IPS-18c (cell line): ENCODE results near the gene NSUN2.
"Not testable (repeated sequence)": the region's sequence is repeated elsewhere in the genome, so short reads cannot be mapped to it uniquely, and the experiment has no call there.

Experiments used
- H3K4me3 ChIP-seq: 2 replicates; pipeline ENCODE4 v1.7.0; 2013; ENCODE audit warnings: low read depth, mild to moderate bottlenecking, low read length, moderate library complexity; ENCODE audit not compliant: insufficient read depth
- H3K9me3 ChIP-seq: one replicate; pipeline ENCODE4 v1.6.1; 2013; ENCODE audit warnings: mild to moderate bottlenecking, low read length, moderate library complexity; ENCODE audit not compliant: control insufficient read depth, insufficient read depth

NSUN2 gene

GRCh38 chr5:6579535-6579934 lies 53.3 kb downstream of the NSUN2 start:
- Histone ChIP-seq H3K4me3 (no peak overlapping the region), H3K9me3 (peaks cover 4% of the 10 kb centered on the region)

DNA sequence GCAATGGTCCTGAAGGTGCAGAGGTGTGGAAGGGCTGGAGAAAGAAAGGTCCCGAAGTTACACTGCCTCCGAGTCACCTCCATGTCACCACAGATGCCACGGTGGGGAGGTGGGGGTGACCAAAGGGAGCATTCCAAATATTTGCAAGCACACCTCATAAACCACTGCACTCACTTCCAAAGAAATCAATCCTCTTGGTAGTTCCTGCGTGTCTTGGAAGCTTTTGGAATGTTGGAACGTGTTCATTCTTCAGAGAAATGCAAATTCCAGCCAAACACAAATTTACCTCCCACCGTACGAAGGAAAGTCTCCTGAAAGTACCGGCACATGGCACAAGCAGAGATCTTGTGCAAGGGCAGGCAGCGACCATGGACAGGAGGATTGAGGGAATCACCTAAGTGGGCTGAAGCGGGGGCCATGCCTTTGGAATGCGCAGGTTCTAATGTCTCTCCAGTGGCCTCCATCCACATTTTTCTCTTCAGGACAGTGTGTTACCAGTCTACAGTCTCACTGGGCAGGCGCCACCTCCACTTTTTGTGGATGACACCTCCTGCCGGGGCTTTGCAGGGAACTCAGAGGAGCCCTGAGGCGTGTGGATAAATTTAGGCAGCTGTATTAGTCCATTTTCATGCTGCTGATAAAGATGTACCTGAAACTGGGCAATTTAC lies 54.0 kb downstream of the NSUN2 start:
- H3K4me3 ChIP-seq = no peak overlapping the region
- peaks cover 4% of the 10 kb centered on the region for H3K9me3 ChIP-seq

DNA sequence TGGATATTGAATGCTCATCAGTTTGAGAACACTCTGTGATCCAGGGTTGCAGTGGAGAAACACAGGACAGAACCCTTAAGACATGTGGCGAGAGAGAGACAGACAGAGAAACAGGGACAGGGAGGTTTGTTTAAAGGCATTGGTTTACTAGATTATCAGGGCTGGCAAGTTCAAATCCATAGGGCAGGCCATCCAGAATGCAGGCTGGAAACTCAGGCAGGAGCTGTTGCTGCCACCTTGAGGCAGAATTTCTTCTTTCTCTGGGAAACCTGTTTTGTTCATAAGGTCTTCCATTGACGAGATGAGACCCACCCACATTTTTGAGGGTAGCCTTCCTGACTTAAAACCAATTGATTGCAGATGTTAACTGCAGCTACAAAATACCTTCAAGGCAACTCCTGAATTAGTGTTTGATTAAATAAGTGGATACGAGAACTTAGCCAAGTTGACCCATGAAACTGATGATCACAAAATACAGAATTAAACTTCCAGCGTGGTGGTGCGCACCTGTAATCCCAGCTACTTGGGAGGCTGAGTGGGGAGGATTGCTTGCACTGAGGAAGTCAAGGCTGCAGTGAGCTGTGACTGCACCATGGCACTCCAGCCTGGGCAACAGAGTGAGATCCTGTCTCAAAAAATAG lies 55.9 kb downstream of the NSUN2 start:
- no peak overlapping the region for H3K4me3 ChIP-seq
- peaks cover 4% of the 10 kb centered on the region for H3K9me3 ChIP-seq

DNA sequence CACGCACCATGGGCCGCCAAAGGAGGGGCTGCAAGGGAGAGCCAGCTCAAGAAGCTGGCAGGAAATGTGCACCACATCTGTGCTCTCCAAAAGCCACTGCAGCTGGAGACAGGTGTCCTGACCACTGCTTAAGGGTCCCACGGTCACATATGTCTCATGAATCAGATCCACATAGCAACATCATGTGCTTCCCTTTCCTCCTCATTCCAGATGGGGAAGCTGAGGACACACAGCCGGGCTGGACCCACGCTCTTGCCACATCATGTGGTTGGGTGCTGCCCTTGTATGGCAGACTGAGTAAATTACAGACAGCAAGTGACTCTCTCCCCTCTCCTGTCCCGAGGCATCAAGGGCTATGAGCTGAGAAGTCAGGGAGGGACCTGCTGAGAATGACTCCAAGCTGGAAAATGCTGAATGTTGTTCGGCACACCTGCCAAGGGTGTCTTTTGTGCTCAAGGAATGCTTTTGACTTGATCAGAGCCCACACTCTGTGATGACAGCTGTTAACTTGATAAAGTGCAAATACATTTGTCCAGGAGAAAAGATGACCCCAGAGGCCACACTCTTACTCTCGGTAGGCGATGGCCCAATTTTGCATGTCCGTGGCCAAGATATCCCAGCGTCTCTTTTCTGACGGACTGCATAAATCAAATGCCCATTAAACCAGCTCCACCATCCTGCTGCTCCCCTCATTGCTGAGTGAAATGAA lies 58.2 kb downstream of the NSUN2 start:
- H3K9me3 ChIP-seq = peaks cover 4% of the 10 kb centered on the region
- no peak overlapping the region for H3K4me3 ChIP-seq

- peaks cover 4% of the 10 kb centered on the region for H3K9me3 ChIP-seq
- H3K4me3 ChIP-seq = no peak overlapping the region
These were observed 58.7 kb downstream of the NSUN2 start for GRCh38 chr5:6574111-6574510.

DNA sequence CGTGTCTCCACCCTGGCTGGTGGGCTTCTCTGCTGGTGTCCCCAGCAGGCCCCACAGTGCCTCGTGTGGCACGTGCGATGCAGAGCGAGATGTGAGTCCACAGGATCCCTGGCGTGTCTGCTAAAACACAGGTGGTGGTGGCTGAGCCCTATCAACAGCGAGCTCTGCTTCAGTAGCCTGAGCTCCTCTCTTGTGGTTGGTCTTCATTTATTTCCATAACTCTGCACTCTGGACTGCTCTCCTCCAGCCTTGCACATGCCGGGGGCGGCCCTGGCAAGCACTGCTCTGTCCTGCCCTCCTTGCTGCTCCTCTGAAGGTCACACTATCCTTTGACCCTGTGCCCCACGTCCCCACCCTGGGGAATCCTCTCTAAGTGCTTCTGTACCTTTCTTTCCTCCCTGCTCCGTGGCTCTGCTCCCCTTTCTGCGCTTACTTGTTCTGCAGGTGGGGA lies 59.2 kb downstream of the NSUN2 start:
- H3K9me3 ChIP-seq = peaks cover 4% of the 10 kb centered on the region

DNA sequence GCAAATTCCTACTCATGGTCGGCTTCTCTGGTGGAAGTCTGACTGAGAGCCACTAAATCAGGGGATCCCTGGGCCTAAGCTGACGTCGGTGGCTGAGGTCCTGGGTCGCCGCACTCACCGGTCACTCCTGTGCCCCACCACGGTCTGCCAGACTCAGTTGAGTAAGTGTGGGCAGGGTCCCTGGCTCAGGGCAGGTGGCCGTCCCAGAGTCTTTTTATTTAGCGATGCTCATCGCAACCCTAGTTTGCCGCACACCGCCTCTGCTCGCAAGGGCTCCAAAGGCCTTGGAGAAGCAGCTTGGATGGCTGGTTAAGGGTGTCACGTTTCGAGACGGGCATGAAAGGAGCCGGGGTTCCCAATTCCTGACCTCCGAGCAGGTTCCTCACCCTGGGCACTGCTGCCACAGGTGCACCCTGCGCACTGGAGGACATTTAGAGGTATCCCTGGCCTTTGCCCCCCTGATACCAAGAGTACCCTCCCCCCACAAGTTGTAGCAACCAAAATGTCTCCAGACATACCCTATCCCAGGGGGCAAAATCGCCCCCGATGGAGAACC lies 59.9 kb downstream of the NSUN2 start:
- Histone ChIP-seq H3K9me3 (no peaks in the 10 kb centered on the region), H3K4me3 (no peak overlapping the region)

More for the DNA sequence above, 59.2 kb downstream of the NSUN2 start:
- no peak overlapping the region for H3K4me3 ChIP-seq

DNA sequence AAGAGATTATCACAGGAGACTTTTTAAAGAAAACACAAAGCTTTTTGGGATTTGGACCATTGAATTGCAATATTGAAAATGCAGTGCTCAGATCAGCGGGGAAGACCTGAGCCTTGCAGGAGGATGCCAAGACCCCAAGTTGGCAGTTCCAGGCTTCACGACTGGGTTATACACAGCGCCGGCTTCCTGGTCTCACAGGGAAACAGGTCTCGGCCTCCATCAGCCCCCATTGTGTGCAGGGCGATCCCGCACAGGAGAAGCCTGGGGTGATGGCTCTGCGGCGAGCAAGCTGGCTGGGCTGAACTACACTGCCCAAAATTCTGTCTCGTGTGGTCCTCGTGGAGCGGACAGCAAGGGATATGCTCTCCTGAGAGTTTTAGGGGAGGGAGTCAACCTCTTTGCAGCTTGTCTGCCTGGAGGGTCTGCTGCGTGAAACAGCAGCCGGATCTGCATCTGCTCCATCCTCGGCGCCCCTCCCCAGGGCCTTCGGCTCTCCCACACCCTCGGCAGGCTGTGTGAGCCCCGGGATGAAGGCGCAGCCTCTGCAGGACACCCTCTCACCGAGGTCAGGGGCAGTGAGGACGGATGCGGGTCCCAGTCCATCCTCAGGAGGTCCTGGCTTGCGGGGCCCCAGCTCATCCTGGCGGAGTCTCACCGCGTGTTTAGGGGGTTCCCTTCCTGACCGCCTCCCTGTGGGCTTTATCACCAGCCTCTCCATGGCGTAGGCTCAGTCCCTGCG lies 60.6 kb downstream of the NSUN2 start:
- H3K4me3 ChIP-seq = no peak overlapping the region
- H3K9me3 ChIP-seq = no peaks in the 10 kb centered on the region

DNA sequence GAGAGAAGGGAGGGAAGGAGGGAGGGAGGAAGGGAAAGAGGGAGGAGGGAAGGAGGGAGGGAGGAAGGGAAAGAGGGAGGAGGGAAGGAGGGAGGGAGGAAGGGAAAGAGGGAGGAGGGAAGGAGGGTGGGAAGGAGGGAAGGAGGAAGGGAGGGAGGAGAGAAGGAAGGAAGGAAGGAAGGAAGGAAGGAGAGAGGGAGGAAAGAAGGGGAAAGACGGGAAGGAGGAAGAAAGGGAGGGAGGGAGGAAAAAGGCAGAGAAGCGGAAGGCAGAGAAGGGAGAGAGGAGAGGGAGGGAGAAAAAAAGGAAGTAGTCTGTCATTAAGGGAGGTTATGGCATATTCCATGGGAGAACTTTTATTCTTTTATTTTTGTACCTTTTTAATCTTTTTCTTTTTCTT lies 61.2 kb downstream of the NSUN2 start:
- not testable (repeated sequence) for H3K4me3 ChIP-seq

GRCh38 chr5:6570530-6570929 lies 62.3 kb downstream of the NSUN2 start:
- no peak overlapping the region for H3K4me3 ChIP-seq
- no peaks in the 10 kb centered on the region for H3K9me3 ChIP-seq

More for the DNA sequence above, 61.2 kb downstream of the NSUN2 start:
- H3K9me3 ChIP-seq = not testable (repeated sequence)

DNA sequence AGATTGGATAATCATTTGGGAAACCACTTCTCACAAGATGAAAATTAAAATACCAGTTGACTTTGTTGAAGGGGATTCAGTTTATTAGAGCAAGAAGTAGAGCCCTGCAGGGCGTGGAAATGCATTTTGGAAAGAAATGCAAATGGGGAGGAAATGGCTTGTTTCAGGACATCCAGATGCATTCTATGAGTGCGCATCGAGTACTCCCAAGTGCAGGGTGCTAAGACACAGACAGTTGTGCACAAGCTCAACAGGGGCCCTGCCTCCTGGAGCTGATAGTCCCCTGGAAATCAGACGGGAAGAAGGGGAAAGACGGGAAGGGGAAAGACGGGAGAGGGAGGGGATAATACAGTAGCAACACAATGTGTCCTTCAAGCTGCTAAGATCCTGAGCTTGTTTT lies 64.0 kb downstream of the NSUN2 start:
- H3K9me3 ChIP-seq = no peaks in the 10 kb centered on the region
- no peak overlapping the region for H3K4me3 ChIP-seq

GRCh38 chr5:6568383-6568782 lies 64.5 kb downstream of the NSUN2 start:
- Histone ChIP-seq H3K9me3 (no peaks in the 10 kb centered on the region), H3K4me3 (no peak overlapping the region)

- no peaks in the 10 kb centered on the region for H3K9me3 ChIP-seq
- no peak overlapping the region for H3K4me3 ChIP-seq
These were observed 65.0 kb downstream of the NSUN2 start for GRCh38 chr5:6567835-6568234.

GRCh38 chr5:6567068-6567467 lies 65.8 kb downstream of the NSUN2 start:
- Histone ChIP-seq H3K9me3 (no peaks in the 10 kb centered on the region), H3K4me3 (no peak overlapping the region)

GRCh38 chr5:6565492-6565891 lies 67.4 kb downstream of the NSUN2 start:
- H3K4me3 ChIP-seq = no peak overlapping the region
- no peaks in the 10 kb centered on the region for H3K9me3 ChIP-seq

DNA sequence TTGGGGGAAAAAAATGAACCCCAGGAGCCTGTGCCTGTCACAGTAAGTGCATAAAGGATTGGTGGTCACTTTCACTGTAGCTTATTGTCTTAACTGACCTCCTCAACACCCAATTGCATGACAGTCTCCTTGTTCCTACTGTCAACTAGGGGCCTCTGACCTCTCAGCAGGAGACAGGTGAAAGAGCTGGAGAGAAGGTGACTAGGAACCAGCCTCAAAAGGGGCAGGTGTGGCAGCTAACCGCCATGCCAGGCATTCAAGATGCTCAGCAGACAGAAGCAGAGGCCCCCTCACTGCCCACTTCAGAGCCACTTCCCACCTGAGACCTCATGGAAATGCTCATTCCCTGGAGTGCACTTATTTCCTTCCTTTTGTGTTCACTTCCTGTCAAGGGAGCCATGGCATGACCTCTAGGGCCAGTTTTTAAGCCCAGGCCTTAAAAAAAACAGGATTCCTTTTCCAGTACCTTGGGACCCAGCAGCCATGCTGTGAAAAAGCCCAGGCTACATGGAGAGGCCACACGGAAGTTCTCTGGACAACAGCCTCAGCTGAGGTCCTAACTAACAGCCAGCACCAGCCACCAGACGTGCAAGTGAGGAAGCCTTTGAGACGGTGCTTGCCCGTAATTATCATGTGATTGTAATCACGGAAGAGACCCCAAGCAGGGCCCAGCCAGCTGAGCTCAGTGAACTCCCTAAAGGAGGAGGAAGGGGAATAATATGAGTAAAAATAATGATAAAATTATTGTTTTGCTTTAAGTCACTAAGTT lies 74.9 kb downstream of the NSUN2 start:
- Histone ChIP-seq H3K4me3 (no peak overlapping the region), H3K9me3 (peaks cover 14% of the 10 kb centered on the region)

DNA sequence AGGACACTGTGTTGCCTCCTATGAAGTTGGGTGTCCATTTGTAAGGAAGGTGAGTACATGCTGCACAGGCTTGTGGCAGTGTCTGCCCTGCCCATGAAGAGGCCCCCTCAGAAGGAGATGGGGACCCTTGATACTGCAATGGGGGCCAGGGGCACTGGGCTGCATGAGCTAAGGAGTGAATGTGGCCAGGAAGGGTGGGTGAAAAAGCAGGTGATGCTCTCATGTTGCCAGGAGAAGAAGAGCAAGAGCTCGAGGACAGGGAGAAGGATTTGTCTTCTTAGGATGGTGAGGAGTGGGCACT lies 76.1 kb downstream of the NSUN2 start:
- Histone ChIP-seq H3K9me3 (peaks cover 14% of the 10 kb centered on the region), H3K4me3 (no peak overlapping the region)
